Endothelial cell of umbilical vein (primary cell): ENCODE data around the gene SEZ6L. TPM values are rescaled to one million over a fixed set of nuclear protein-coding genes. Genes with fewer than 3 reads are reported as not detected.

Experiments
- BruUV-seq: library from RNA; stranded (reverse); fragments of 400-500 nt; replicated peaks from 2 replicates; lab custom pipeline; 2021; lab: Mats Ljungman, UMichigan
- CTCF ChIA-PET: fragments of 300-600, 350-600 bp; sonication (Branson Sonifier 250); formaldehyde crosslinking; loops from one replicate; lab custom pipeline; 2021; ENCODE audit warnings: antibody characterized with exemption, inconsistent platforms; lab: Charles Lee
- POLR2A ChIA-PET: fragments of 300-600, 350-600 bp; sonication (Branson Sonifier 250); formaldehyde crosslinking; loops from one replicate; lab custom pipeline; 2021; ENCODE audit warnings: antibody characterized with exemption, inconsistent platforms; lab: Charles Lee
- DNase-seq: peaks from one replicate; pipeline ENCODE4 v3.0.0-alpha.2; 2011; ENCODE audit warnings: low read depth, low spot score
- FAIRE-seq: peaks from 2 replicates; lab custom pipeline; 2011; peaks lifted over from hg19 to GRCh38; lab: Jason Lieb, UNC
- H2AFZ ChIP-seq: 2 replicates; pipeline ENCODE4 v1.6.0; 2012; ENCODE audit warnings: low read depth, low read length, control low read depth, inconsistent platforms
- H3K27ac ChIP-seq: 2 replicates; pipeline ENCODE4 v1.5.1; 2011; ENCODE audit warnings: low read depth, mild to moderate bottlenecking, control low read depth, low read length, moderate library complexity; ENCODE audit not compliant: insufficient read depth
- H3K27me3 ChIP-seq, 2 experiments: 2 replicates each; pipeline versions ENCODE4 v1.6.0 to v1.6.1; 2011; ENCODE audit warnings: low read length in 2 of 2, mixed read lengths in 1 of 2; ENCODE audit not compliant: control insufficient read depth in 2 of 2, insufficient read depth in 2 of 2
- H3K36me3 ChIP-seq, 2 experiments: 2 replicates in 1 of 2; 3 replicates in 1 of 2; pipeline ENCODE4 v1.5.1; 2011; ENCODE audit warnings: low read length in 2 of 2, mild to moderate bottlenecking in 1 of 2, moderate library complexity in 1 of 2; ENCODE audit not compliant: control insufficient read depth in 2 of 2, insufficient read depth in 2 of 2; ENCODE audit errors: extremely low read depth in 1 of 2
- H3K4me1 ChIP-seq: 3 replicates; pipeline ENCODE4 v1.5.1; 2011; ENCODE audit warnings: mild to moderate bottlenecking, low read length; ENCODE audit not compliant: control insufficient read depth, insufficient read depth; ENCODE audit errors: extremely low read depth
- H3K4me2 ChIP-seq: 2 replicates; pipeline ENCODE4 v1.6.1; 2011; ENCODE audit warnings: low read length, control low read depth, mixed read lengths; ENCODE audit not compliant: insufficient read depth
- H3K4me3 ChIP-seq, 3 experiments: fragments of 200-600 bp in 1 of 3; sonication (generic), shearing (Covaris generic) in 1 of 3; replicated peaks in 1 of 3; 2 replicates each; pipeline ENCODE4 v1.5.1; 2011 to 2016; ENCODE audit warnings: control low read depth in 3 of 3, low read length in 3 of 3, mild to moderate bottlenecking in 2 of 3, inconsistent platforms in 1 of 3, low read depth in 1 of 3, moderate library complexity in 1 of 3; ENCODE audit not compliant: insufficient read depth in 1 of 3
- H3K79me2 ChIP-seq: 2 replicates; pipeline ENCODE4 v1.6.0; 2012; ENCODE audit warnings: low read length, inconsistent platforms; ENCODE audit not compliant: control insufficient read depth, insufficient read depth
- H3K9ac ChIP-seq: replicated peaks from 2 replicates; pipeline ENCODE3; 2011; ENCODE audit warnings: low read length, control low read depth; ENCODE audit not compliant: insufficient read depth; ENCODE audit errors: extremely low read depth
- H3K9me1 ChIP-seq: replicated peaks from 3 replicates; pipeline ENCODE4 v1.6.0; 2011; ENCODE audit warnings: mild to moderate bottlenecking, low read length; ENCODE audit not compliant: control insufficient read depth, insufficient read depth; ENCODE audit errors: extremely low read depth
- H3K9me3 ChIP-seq: replicated peaks from 2 replicates; pipeline ENCODE4 v1.5.1; 2012; ENCODE audit warnings: low read length, inconsistent platforms; ENCODE audit not compliant: control insufficient read depth, insufficient read depth
- H4K20me1 ChIP-seq: replicated peaks from 2 replicates; pipeline ENCODE3; 2011; ENCODE audit warnings: mild to moderate bottlenecking, low read length; ENCODE audit not compliant: control insufficient read depth, insufficient read depth; ENCODE audit errors: extremely low read depth
- EZH2 ChIP-seq: IDR thresholded peaks from 2 replicates; pipeline ENCODE4 v1.6.1; 2012; ENCODE audit warnings: borderline replicate concordance, low read depth, mild to moderate bottlenecking, moderate library complexity, low read length, inconsistent platforms; ENCODE audit not compliant: severe bottlenecking
- FOS ChIP-seq: IDR thresholded peaks from 2 replicates; pipeline ENCODE4 v1.6.1; 2011; ENCODE audit warnings: mild to moderate bottlenecking, low read length, moderate library complexity, borderline replicate concordance; ENCODE audit not compliant: insufficient read depth
- GATA2 ChIP-seq: IDR thresholded peaks from 2 replicates; pipeline ENCODE4 v1.7.0; 2011; ENCODE audit warnings: low read depth, mild to moderate bottlenecking, moderate library complexity, mixed read lengths, low read length; ENCODE audit not compliant: insufficient read length, insufficient read depth
- JUN ChIP-seq: IDR thresholded peaks from 2 replicates; pipeline ENCODE4 v1.6.1; 2011; ENCODE audit warnings: borderline replicate concordance, low read depth; ENCODE audit not compliant: insufficient read length, insufficient read depth
- MYC ChIP-seq: IDR thresholded peaks from one replicate; pipeline ENCODE4 v1.6.1; 2011; ENCODE audit warnings: mild to moderate bottlenecking, low read depth, low read length
- POLR2A ChIP-seq: IDR thresholded peaks from 2 replicates; pipeline ENCODE4 v1.6.1; 2012; ENCODE audit warnings: low read depth, mild to moderate bottlenecking, control low read depth, low read length
- POLR2AphosphoS5 ChIP-seq: IDR thresholded peaks from 2 replicates; pipeline ENCODE4 v1.6.1; 2012; ENCODE audit warnings: low read depth, mild to moderate bottlenecking, control low read depth, low read length, moderate library complexity; ENCODE audit not compliant: insufficient read depth
- dilution Hi-C: fragments of 300-500 bp; cut with MboI; formaldehyde crosslinking; loops from one replicate; pipeline ENCODE4 v1.15.0; 2019; ENCODE audit warnings: low sequenced_read_pairs; ENCODE audit not compliant: extremely low pct_ligation_motif_present
- intact Hi-C: fragments of 100-400 bp; cut with micrococcal nuclease; formaldehyde crosslinking; loops from one replicate; pipeline ENCODE4 v1.10.0; 2022
- polyA plus RNA-seq, 4 experiments: library from polyadenylated mRNA; depleted of rRNA in 3 of 4; stranded (reverse) in 3 of 4; unstranded in 1 of 4; fragments of >200 nt; gene quantifications; 2 replicates each; pipeline versions ENCODE4 v1.2.1 to v1.2.3, GENCODE V29; 2011 to 2012; ENCODE audit warnings: missing spikeins in 1 of 4
- total RNA-seq: library from RNA; stranded (reverse); gene quantifications from 2 replicates; pipeline ENCODE4 v1.2.3, GENCODE V29; 2021
- TF ChIP-seq, protein P1 (sequence below): IDR thresholded peaks from 2 replicates; pipeline ENCODE4 v1.6.1; 2011; ENCODE audit not compliant: insufficient read depth, insufficient read length
- TF ChIP-seq, protein P2 (sequence below), 2 donors: IDR thresholded peaks; 1 replicate in 1 of 2; 2 replicates in 1 of 2; pipeline ENCODE4 v1.5.1; 2011; ENCODE audit warnings: low read length in 2 of 2, mild to moderate bottlenecking in 2 of 2, moderate library complexity in 2 of 2, control low read depth in 1 of 2, inconsistent platforms in 1 of 2, low read depth in 1 of 2; ENCODE audit not compliant: insufficient read depth in 1 of 2; ENCODE audit errors: extremely low read depth in 1 of 2

The SEZ6L gene
- total and polyA plus RNA-seq, 2 donors (not counting 3 experiments of a cell fraction or from before 2014, with no cell fraction given) = not detected

DNA sequence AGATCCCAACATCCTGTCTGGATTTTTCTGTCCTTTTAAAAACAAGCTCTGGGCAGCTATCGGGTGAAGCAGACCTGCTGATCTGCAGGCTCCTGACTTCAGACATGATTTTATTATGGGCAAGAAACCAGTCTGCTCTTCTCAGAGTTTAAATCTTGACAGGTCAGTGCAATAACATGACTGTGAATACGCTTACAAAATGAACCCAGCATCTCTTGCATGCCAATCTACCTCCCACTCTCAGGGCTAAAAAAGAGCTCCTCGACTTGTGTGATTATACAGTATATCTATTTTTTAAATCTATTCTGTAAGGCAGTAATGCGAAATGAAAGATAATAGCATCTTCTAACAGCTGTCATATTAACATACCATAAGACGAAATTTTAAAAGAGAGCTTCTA, 241.1 kb downstream of the SEZ6L start:
- no peak overlapping the region for H3K4me2 ChIP-seq
- H3K27me3 ChIP-seq = peaks cover 19 to 24% of the 10 kb centered on the region in 2 experiments
- no peak overlapping the region for H3K27ac ChIP-seq
- no peak overlapping the region for H3K9ac ChIP-seq
- BruUV-seq = no TSS peak
- DNase-seq (no peak), FAIRE-seq (no peak)
- intact Hi-C loops (no loop called here), dilution Hi-C loops (no loop called here)
- ChIA-PET CTCF (interaction anchor here (0.6 to 2.5 kb wide), 5 partner anchors 14 to 45 kb away, joined by 3 to 9 read pairs (median 5); no protein-coding TSS in a partner anchor), POLR2A (no interaction called here)
- no peaks in the 10 kb centered on the region for H3K79me2 ChIP-seq
- no peaks in the 10 kb centered on the region for H3K36me3 ChIP-seq
- H2AFZ ChIP-seq = no peak overlapping the region
- no peaks in the 10 kb centered on the region for H3K4me1 ChIP-seq
- no peaks in the 10 kb centered on the region for H3K9me1 ChIP-seq
- no peaks in the 10 kb centered on the region for H3K9me3 ChIP-seq
- TF ChIP-seq, protein P1, sequence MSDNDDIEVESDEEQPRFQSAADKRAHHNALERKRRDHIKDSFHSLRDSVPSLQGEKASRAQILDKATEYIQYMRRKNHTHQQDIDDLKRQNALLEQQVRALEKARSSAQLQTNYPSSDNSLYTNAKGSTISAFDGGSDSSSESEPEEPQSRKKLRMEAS = no peak
- no peak for TF ChIP-seq POLR2A
- TF ChIP-seq, protein P2, sequence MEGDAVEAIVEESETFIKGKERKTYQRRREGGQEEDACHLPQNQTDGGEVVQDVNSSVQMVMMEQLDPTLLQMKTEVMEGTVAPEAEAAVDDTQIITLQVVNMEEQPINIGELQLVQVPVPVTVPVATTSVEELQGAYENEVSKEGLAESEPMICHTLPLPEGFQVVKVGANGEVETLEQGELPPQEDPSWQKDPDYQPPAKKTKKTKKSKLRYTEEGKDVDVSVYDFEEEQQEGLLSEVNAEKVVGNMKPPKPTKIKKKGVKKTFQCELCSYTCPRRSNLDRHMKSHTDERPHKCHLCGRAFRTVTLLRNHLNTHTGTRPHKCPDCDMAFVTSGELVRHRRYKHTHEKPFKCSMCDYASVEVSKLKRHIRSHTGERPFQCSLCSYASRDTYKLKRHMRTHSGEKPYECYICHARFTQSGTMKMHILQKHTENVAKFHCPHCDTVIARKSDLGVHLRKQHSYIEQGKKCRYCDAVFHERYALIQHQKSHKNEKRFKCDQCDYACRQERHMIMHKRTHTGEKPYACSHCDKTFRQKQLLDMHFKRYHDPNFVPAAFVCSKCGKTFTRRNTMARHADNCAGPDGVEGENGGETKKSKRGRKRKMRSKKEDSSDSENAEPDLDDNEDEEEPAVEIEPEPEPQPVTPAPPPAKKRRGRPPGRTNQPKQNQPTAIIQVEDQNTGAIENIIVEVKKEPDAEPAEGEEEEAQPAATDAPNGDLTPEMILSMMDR (IDR thresholded peaks at IDR 0.05; ENCODE audit: extremely low read depth in 1 of 2, insufficient read depth in 1 of 2, low read depth in 1 of 2, low read length in 2 of 2) = no peak
- TF ChIP-seq MYC = no peak
- TF ChIP-seq EZH2 = no peak
- no peak for TF ChIP-seq JUN
- no peaks in the 10 kb centered on the region for H4K20me1 ChIP-seq
- H3K4me3 ChIP-seq = no peak overlapping the region

DNA sequence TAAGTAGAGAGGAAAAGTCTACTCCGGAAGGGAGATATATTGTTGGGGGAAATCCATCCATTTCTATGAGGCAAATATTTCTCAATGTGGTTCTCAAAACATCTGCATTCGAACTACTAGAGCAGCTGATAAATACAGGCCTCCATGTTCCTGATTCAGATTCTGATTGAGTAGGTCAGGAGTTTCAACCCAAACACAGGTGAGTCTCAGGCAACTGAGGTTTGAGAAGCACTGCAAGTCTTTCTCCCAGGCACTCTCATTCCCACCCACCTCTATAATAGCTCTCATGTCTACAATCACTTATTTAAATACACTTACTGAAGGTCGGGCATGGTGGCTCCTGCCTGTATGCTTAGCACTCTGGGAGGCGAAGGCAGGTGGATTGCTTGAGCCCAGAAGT, 245.1 kb downstream of the SEZ6L start:
- Histone ChIP-seq H3K9me1 (no peaks in the 10 kb centered on the region), H4K20me1 (no peaks in the 10 kb centered on the region), H3K36me3 (no peaks in the 10 kb centered on the region), H2AFZ (no peak overlapping the region), H3K4me2 (no peak overlapping the region), H3K4me3 (no peak overlapping the region), H3K9me3 (no peaks in the 10 kb centered on the region), H3K4me1 (no peaks in the 10 kb centered on the region), H3K79me2 (no peaks in the 10 kb centered on the region), H3K27ac (no peak overlapping the region), H3K27me3 (peaks cover 33 to 38% of the 10 kb centered on the region in 2 experiments), H3K9ac (no peak overlapping the region)
- BruUV-seq = no TSS peak
- dilution Hi-C loops (no loop called here), intact Hi-C loops (no loop called here)
- no peak for TF ChIP-seq FOS
- TF ChIP-seq POLR2AphosphoS5 = no peak
- TF ChIP-seq POLR2A = no peak
- no peak for TF ChIP-seq JUN
- TF ChIP-seq, protein P2 (IDR thresholded peaks at IDR 0.05; ENCODE audit: extremely low read depth in 1 of 2, insufficient read depth in 1 of 2, low read depth in 1 of 2, low read length in 2 of 2) = no peak
- no peak for TF ChIP-seq EZH2
- no peak for TF ChIP-seq MYC
- TF ChIP-seq, protein P1 = no peak
- TF ChIP-seq GATA2 = no peak
- ChIA-PET CTCF (interaction anchor here (1.2 kb wide), 1 partner anchor 47 kb away, joined by 5 read pairs; no protein-coding TSS in a partner anchor), POLR2A (no interaction called here)
- FAIRE-seq (no peak), DNase-seq (no peak)
